CD4-positive, alpha-beta T cell treated with Interleukin-15 for 1 hour (primary cell): ENCODE data around the gene CORO2B.

Experiments used
- DNase-seq: peaks from one replicate; pipeline ENCODE4 v3.0.0-alpha.2; 2020

Gene CORO2B

DNA sequence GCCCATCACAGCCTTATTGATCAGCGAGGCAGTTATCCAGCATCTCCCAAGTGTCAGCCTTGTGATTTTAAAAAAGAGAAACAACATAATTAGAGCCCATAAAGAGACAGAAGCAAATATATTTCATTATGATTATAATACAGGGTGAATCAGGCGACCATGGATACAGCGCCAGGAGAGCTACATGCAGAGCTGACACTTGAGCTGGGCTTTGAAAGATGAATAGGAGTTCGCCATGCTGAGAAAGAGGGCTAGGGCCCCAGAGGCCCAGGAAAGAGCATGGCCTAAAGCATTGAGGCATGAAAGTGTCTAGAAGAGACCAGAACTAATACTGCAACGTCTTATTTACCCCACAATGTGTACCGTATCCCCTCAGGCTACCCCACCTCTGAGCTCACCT is 4.2 kb upstream of the CORO2B start:
- no peak for DNase-seq

DNA sequence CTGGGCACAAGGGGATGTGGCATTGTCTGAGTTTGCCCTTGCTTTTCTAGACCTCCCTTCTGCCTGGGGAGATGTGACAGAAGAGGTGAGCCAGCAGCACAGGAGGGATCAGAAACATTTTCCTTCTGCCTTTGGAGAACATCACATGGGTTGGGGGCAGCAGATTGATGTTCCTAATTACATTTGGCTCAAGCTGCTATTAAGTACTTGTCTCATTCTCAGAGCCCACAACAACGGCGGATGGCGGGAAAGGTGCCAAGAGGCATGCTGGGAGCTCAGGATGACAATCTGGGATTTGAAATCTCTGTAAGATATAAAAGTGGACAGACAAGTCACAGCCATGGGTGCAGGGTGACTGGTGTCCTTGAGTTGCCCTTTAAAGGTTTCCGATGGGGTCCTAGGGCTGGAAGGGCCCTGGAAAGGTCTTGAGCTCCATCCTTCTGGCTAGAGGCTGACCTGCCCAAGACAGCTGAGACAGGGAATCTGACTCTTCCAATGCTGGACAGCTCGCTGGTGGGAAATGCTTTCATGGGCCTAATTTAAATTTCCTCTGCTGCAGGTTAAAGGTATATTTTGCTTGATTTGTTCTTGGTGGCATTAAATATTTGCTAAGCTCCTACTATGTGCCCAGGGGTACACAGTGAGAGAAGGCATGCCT is 2.4 kb upstream of the CORO2B start:
- no peak for DNase-seq

DNA sequence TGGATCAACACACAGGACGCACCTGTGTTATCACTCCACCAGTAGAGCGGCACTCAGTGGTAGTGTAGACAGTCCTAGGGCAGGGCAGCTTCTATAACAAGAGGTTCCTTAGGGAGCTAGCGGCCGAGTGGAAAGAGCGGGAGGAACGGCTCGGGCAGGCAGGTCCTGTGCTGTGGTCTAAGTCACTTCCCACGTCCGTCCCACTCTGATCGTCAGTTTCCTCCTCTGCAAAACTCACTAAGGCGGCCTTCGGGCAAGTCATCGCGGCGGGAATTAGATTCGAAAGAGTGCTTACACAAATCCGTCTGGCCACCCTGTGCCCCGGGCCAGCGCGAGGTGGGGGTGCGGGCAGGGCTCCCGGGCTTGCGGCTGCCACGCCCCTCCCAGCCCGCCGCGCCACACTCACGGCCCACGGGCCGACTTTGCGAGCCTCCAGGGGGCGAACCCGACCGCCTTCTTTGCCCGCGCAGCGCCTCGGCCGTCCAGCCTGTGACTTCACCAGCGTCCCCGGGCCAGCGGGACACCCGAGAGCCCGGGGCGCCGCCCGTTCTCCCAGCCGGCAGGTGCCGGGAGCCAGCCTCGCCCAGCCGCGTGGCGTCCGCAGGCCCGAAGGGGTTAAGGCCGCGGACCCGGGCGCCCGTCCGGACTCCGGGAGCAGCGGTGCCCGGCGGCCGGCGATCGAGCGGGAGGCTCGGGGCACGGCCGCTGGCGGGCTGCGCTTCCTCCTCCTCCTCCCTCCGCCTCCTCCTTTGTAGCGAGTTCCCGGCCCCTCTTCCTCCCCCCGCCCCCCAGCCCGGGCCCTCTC is 416 bp upstream of the CORO2B start:
- peak; percentile 53 for DNase-seq

DNA sequence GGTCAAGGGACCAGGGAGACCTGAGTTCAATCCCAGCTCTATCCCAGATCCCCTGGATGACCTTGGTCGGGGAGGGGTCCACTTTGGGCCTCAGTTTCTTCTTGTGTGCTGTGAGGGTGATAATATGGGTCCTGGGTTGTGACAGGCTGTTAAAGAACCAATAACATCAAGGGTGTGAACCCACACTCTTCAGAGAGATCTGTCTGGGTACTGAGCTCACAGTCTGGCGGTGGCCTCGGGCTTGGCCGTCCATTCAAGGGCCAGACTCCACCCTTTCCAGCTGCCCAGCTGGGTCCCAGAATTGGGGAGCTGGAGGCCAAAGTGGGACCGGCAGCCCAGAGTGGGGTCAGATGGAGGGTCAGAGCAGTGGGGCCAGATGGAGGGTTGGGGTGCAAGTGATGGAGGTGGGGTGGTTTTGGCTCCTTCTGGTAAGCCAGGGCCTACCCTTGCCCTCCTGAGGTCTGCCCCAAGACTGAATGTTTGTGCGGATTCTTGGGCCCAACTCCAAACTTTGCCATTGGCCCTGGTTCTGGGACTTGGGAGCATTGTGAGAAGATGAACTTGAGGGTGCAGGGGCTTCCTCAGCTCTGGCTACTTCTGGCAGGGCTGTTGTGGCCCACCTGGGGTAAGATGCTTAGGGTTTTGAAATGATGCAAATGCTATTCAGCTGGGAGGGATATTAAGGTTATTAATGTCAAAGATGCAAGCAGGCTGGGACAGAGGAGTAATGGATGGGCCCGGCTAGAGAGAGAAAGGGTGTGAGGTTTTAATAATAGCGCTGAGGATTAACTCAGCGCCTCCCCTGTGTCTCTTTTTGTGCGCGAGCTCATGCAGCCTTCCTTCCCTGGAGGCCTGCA is 1.5 kb downstream of the CORO2B start:
- no peak for DNase-seq

DNA sequence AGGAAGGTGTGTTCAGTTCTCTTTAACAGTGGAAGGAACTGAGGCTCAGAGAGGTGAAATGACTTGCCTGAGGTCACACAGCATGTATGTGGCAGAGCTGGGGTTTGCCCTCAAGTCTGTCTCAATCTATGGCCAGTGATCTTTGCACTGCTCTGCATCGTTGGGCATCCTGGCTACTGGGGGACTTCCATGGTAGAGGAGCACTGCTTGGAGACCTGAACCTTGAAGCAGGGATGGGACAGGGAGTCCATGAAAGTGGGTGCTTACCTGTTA is 2.0 kb downstream of the CORO2B start:
- DNase-seq, result no peak

DNA sequence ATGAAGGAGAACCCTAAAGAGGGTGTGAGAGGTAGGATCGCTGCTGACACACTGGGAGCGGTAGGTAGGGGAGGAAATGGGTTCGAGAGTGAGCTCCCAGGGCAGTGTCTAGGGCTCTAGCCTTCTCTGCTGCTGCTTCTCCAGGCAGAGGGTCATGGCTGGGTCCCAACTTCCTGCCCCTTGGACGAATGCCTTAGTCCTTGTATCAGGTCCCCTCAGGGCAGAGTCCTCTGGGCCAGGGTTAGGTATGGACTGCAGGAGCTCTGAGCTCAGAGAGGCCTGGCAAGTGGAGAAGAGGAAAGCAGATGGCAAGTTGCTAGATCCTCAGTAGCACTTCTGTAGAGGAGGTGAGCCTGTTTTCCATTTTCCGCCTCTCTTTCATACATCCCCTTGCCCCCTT is 2.9 kb downstream of the CORO2B start:
- DNase-seq, result no peak

DNA sequence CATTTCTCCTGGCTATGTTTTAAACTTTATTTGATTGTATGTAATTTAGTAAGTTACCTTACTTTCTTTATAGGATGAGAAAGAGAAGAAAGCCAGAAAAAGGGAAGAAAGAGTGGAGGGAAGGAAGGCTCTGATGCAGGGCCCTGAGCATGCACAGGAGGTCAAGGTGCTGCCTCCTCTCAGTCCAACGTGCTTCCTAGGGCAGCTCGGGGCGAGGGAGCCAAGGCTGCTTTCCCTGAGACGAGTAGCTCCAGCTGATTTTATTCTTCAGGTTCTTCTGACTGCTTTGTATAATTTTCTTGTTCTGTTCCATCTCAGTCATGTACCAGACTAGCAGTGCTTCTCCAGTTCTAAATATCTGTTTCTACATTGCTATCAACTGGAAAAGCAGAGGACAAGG is 3.4 kb downstream of the CORO2B start:
- DNase-seq, result no peak

DNA sequence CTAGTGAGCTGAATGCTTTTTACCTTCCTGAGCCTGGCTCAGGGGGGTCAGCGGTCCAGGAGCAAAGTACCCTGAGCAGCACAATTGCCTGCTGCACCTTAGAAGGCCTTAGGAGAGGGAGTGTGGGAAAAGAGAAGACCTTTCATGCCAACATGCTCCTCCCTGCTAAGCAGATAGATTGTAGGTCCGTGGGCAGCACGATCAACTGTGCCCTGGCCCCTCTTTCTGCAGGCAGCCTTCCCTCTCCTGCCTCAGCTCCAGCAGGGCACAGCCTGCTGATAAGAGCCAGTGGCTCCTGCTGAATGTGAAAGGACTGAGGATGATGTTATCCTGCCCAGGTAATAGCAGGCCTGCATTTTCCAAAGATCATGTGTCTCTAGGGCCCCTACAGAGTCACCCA is 4.1 kb downstream of the CORO2B start:
- no peak for DNase-seq

DNA sequence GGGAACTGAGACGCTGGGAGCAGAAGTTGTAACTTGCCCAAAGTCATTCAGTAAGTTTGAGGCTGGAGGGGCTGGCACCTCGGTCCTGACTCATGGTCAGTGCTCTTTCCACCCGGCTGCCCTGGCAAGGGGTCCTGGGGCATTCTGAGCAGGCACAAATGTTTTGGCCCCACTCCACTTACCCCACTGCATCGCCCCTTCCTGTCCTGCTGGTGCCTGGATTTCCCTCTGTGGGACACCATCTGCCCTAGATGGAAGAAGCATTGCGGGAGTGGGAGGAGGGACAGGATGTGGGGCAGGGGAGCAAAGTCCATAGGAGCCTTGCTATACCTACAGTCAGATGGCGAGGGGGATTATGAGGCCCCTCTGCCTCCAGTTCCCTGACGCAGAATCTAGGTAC is 4.5 kb downstream of the CORO2B start:
- DNase-seq, result no peak

DNA sequence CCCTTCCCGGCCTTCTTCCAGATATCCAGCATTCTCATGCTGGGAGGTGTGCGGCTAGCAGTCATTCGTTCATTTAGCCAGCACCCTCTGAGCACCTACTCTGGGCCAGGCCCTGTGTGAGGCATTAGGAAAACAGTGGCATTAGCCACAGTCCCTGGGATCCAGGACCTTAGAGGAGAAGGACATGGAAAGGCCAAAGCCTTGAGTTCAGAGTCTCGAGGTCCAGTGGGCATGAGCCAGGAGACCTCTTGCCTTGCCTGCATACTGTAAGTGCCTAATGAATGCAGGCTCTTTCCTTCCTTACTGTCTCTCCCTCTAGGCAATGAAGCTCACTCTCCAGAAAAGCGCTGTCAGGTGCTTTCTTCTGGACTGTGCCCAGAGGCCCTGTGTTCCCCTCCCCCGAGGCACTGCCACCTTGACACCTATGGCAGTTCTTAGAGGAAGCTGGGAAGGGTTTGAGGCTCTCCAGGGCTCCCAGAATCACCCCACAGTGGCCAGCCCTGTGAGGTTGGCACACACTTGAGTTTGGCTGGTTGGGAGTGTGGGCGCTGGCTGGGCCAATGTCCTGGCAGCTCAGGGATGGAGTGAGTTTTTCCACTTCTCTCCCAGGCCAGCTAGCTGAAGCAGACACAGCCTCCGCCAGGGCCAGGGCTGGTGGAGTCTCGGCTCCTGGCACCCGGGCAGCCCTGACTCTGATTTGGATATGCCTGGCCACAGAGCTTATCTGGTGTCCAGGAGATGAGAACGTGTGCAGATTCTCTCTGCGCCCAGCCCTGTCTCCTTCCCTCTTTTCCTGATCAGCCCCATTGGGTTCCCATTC is 5.4 kb downstream of the CORO2B start:
- no peak for DNase-seq

DNA sequence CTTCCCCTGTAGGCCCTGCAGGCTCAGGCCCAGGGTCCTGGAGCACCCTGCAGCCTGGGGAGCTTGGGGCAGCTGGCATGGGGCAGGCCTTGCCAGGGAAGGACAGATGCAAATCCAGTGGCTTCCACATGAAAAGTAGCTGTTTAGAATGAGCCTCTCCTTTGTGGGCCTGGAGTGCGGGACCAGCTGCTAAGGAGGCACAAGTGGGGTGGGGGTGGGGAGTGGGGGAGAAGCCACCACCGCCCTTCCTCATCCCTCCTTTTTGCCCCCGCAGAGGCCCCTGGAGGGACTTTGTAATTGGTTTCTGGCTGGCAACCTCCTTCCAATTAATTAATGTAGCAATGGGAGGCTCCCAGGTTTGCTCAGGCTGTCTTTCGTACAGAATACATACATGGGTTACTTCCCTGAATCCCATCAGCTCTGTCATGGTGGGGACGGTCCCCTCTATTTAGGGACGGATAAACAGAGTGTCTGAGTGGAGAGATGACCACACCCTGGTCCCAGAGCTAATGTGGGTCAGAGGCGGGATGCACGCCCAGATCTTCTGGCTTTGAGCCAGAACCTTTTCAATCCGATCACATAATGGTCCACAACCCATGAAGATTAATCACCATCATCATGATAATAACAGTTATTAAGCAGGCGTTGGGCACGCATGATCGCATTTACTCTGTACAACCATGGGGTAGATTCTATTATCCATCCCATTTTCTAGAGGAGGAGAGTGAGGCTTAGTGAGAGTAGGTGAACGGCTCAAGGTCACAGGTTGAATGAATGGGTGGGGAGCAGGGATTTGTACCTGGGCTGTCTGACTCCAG is 6.2 kb downstream of the CORO2B start:
- DNase-seq, result no peak

DNA sequence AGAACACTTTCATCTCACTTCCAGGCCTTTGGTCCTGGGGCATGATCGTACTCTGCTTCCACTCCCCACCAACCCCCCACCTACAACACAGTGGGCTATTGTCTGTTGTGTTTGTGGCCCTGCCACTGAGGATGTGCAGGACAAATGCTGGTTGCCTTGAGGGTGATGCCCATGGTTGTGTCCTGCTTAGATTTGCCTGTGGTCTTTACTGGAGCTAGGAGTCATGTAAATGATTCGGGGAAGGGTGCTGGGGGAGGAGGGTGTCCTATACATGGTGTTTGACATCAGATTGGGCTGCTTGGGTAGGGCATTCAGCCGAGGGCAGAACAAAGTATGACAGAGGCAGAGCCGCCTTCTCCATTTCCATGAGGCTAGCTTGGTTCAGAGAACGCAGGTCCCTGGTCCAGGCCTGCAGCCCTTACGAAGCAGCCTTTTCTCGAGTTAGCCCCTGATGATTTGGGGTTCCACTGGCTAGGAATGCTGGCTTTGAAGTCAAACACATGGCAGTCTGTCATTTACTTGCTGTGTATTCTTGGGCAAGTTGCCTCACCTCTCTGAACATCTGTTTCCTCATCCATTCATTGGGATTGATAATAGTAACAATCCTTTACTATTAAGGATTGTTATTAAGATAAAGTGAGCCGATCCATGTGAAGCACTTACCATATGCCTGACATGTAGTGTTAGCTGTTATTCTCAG is 6.9 kb downstream of the CORO2B start:
- DNase-seq, result no peak

DNA sequence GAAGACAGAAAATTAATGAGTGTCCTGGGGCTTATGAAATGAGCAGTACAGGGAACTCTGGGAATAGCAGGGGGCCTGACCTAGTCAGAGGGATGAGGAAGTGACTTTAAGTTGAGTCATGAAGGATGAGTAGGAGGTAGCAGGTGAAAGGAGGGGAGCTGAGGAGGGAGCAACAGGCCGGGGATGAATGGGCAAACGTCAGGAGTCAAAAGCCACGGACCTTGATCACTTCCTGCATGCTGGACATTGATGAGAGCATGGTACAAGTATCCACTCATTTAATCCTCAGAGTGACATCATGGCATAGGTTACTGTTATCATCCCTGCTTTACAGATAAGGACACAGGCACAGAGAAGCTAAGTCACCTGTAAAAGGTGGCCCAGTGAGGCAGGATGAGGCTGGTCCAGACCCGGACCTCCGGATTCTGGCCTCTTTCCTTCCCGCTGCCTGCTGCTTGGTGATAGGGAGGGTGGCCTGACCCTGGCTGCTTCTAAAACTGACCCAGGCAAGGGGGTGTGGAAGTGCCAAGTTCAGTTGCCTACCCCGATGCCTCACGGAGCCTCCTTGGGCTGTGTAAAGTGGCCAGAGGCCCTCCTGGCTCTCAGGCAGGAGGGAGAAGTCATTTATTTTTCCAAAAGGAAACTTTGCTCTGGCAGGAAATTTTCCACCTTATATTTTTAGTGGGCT is 7.6 kb downstream of the CORO2B start:
- no peak for DNase-seq

DNA sequence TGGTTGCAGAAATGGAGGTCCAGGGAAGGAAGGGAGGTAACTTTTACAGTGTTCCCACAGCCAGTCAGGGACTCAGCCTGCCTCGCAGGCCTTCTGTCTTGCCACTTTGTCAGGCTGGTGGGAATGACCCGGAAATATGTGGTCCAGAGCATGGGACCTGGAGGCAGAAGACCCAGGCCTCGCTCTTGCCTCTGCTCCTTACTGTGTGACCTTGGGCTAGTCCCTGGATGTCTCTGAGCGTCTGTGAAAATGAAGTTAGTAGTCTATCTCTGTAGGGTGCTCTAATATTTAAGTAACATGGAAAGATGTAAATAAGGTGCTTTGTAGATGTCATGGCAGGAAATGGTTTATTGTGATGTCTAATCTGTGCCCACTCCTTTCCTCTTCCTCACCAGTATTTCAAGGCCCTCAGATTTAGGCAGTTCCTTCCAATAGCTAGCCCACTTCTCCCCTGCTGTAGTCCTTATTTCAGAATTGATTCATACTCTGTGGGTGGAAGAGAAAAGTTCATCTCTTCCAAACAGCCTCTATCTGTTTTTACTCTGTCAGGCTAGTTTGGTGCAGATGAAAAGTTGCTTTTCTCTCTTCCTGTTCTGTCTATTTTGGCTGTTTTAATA is 9.1 kb downstream of the CORO2B start:
- DNase-seq, result no peak

DNA sequence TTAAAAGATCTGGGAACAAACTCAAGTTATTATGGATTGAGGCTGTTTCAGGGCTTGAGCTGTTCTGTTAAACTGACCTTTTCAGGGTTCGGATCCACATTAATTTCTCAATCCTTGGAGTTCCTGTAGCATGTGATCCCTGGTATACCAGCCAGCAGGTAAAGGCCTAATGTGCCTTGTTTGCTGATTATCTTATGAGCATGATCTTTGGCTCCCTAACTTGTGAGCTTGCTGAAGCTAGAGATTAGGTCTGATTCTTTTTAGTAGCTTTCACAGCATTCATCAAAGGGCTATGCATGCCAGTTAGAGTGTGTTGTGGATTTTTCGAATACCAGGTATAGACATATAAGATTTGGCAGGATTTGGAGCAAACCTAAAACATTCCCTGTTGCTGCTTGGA is 10.3 kb downstream of the CORO2B start:
- no peak for DNase-seq

DNA sequence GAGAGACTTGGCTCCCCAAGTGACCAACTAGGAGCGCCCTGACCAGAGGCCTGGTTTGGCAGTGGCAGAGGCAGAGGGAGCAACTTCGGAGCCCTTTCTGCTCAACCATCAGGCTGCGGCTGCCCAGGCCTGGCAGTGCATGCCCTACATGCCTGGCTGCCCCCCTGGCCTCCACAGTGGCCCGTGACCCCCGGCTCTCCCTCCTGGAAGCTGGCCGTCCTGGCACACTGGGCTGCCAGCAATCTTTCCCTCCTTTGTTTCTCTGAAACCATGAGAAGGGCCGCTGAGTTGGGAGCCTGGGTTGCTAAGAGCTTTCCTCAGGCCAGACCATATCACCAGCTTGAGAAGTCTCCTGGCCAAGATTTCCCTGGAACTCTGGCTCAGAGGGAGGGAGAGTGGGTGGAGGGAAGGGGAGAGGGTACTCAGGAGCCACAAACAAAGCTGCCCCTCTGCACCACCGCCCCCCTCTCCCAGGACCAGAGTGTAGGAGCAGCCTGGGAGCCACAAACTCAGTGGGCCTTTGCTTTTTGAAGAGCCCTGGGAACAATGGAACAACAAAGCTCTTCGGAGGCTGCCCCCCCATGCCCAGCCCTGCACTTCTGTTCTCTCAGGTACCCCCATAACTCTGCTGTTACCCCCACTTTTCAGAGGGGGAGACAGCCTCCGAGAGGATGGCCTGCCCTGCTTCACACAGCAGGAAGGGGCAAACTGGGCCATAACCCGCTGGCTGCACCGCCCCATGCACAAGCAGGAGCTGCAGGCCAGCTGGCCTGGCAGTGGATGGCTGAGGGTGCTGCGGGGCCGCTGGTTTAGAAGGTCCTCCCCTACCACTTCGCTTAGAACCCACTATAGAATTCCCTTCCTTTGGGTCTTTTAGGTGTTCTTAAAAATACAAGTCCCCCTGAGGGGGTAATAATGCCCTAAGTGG is 11.3 kb downstream of the CORO2B start:
- DNase-seq, result no peak

DNA sequence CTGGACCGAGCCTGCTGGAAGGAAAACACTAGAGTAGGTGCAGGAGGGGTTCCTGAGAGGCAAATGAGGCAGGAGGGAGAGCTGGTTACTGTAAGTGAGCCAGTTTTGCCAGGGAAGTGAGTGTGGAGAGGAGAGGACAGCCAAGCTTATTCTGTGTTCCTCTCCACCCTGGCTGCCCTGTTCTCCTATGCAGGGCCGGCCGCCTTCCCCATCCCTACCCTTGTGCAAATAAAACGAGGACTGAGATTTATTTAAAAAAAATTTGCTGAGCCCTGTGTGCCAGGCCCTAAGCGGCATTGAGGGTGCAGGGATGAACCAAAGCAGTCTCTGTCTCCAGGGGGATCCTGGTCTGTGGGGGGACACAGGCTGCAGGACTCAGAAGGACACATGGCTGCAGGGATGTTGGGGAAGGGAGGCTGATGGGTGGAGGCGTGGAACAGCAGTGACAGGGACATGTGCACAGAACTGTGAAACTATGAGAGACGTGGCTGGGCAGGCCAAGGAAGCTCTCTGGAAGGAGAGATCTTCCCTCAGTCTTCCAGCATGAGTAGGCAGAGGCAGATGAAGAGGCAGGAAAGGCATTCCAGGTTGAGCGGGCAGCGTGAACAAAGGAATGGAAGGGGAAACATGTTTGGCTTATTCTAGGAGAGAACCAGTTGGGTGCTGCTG is 12.1 kb downstream of the CORO2B start:
- no peak for DNase-seq

DNA sequence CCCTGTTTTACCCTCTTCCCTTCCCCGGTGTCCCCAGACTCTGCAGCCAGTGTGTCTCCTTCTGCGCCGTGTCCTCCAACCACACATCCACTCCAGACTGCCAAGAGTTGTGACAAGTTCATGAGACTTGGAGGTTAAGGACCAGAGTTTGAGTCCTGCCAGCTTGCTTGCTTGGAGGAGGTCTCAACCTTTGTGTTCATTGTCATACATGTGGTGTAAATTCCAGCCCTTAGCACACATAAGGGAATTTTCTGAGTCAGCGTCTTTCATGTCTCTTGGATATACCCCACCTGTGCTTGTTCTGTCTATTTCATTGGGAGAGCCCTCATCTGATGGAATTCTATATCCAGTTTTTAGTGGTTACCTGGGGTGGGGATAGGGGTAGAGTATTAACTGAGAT is 13.3 kb downstream of the CORO2B start:
- DNase-seq, result no peak

DNA sequence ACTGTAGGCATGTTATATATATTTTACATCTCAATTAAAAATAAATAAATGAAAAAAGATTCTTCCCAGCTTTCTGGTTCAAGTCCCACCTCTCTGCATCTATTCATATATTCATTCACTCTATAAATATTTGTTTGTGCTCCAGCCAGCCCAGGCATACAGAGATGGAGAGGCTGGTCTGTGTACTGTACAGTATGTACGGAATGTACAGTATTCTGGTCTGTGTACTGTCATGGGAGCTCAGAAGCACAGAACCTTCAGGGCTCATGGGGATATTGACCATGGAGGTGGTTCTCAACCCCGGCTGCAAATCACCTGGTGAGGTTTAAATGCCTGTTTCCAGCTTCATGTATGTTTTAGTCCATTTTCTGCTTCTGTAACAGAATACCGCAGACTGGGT is 13.8 kb downstream of the CORO2B start:
- no peak for DNase-seq
